ENCODE data around the gene FLOT1. TPM values are rescaled to one million over a fixed set of nuclear protein-coding genes. Genes with fewer than 3 reads are reported as not detected.
A peak's percentile ranks its signal among the peaks of the same experiment; 100 is the strongest.

The FLOT1 gene
- total RNA-seq, 1 donor: 101 TPM

DNA sequence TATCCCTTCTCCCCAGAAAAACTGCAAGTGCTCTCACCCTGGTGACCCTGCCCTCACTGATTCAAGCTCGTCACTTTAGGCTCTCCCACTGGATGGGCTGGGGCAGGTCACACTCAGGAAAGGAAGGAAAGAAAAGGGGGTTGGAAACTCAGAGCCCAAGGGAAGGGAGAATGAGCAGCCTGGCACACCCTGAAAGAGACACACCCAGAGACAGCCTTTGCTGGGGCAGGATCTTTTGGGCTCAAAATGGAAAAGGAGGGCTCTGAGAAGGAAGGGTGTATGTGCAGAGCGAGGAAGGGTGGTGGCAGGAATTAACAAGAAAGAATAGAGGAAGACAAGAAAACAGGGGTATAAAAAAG, 58.5 kb downstream of the FLOT1 start:
- H3K4me1 ChIP-seq (ENCODE audit: insufficient read depth, low read length): peaks cover 61% of the 10 kb centered on the region
- H3K4me2 ChIP-seq (ENCODE audit: insufficient read depth, low read length): peak overlapping the region; percentile 96
- peak overlapping the region; percentile 96 for H3K4me3 ChIP-seq (ENCODE audit: insufficient read depth, low read length)
- H4K20me1 ChIP-seq (ENCODE audit: insufficient read depth, low read length): peaks cover 63% of the 10 kb centered on the region
- no peak overlapping the region for H2AFZ ChIP-seq (ENCODE audit: low read length)
- H3K36me3 ChIP-seq (ENCODE audit: insufficient read depth, low read length): peaks cover 40% of the 10 kb centered on the region
- peaks cover 93% of the 10 kb centered on the region for H3K79me2 ChIP-seq (ENCODE audit: insufficient read depth, low read length)
- no peak for DNase-seq (ENCODE audit: insufficient read length, low spot score, missing footprints)
- H3K27ac ChIP-seq (ENCODE audit: low read depth, low read length): peak overlapping the region; percentile 56
- H3K27me3 ChIP-seq (ENCODE audit: insufficient read depth, low read length): no peaks in the 10 kb centered on the region
- H3K9me3 ChIP-seq (ENCODE audit: low read depth, low read length): no peaks in the 10 kb centered on the region
- no peak for TF ChIP-seq CTCF (IDR thresholded peaks at IDR 0.05; ENCODE audit: extremely low read depth, low read depth, low read length)

- H4K20me1 ChIP-seq (ENCODE audit: insufficient read depth, low read length): peaks cover 68% of the 10 kb centered on the region
Measured at GRCh38 chr6:30683183-30683979, 59.1 kb downstream of the FLOT1 start.

GRCh38 chr6:30682143-30683117, 60.1 kb downstream of the FLOT1 start:
- peak; percentile 93 for DNase-seq (ENCODE audit: insufficient read length, low spot score, missing footprints)
- Histone ChIP-seq H3K27me3 (ENCODE audit: insufficient read depth, low read length) (no peaks in the 10 kb centered on the region), H3K4me1 (ENCODE audit: insufficient read depth, low read length) (peaks cover 48% of the 10 kb centered on the region), H4K20me1 (ENCODE audit: insufficient read depth, low read length) (peaks cover 74% of the 10 kb centered on the region), H3K4me3 (ENCODE audit: insufficient read depth, low read length) (peak overlapping the region; percentile 96), H2AFZ (ENCODE audit: low read length) (no peak overlapping the region), H3K36me3 (ENCODE audit: insufficient read depth, low read length) (peaks cover 55% of the 10 kb centered on the region), H3K27ac (ENCODE audit: low read depth, low read length) (peak overlapping the region; percentile 78), H3K79me2 (ENCODE audit: insufficient read depth, low read length) (peaks cover 90% of the 10 kb centered on the region), H3K4me2 (ENCODE audit: insufficient read depth, low read length) (peak overlapping the region; percentile 96), H3K9me3 (ENCODE audit: low read depth, low read length) (no peaks in the 10 kb centered on the region)
- no peak for TF ChIP-seq CTCF (IDR thresholded peaks at IDR 0.05; ENCODE audit: extremely low read depth, low read depth, low read length)

More at GRCh38 chr6:30683183-30683979, 59.1 kb downstream of the FLOT1 start:
- Histone ChIP-seq H3K4me2 (ENCODE audit: insufficient read depth, low read length) (peak overlapping the region; percentile 96), H3K9me3 (ENCODE audit: low read depth, low read length) (no peaks in the 10 kb centered on the region), H2AFZ (ENCODE audit: low read length) (no peak overlapping the region), H3K4me1 (ENCODE audit: insufficient read depth, low read length) (peaks cover 57% of the 10 kb centered on the region), H3K79me2 (ENCODE audit: insufficient read depth, low read length) (peaks cover 93% of the 10 kb centered on the region), H3K36me3 (ENCODE audit: insufficient read depth, low read length) (peaks cover 46% of the 10 kb centered on the region), H3K4me3 (ENCODE audit: insufficient read depth, low read length) (peak overlapping the region; percentile 96), H3K27me3 (ENCODE audit: insufficient read depth, low read length) (no peaks in the 10 kb centered on the region), H3K27ac (ENCODE audit: low read depth, low read length) (peak overlapping the region; percentile 78)
- DNase-seq (ENCODE audit: insufficient read length, low spot score, missing footprints): no peak
- TF ChIP-seq CTCF (IDR thresholded peaks at IDR 0.05; ENCODE audit: extremely low read depth, low read depth, low read length): no peak

All from osteoblast (primary cell).